GM12878 (cell line): ENCODE measurements around the gene ATXN7L1. TPM values are rescaled to one million over a fixed set of nuclear protein-coding genes. Genes with fewer than 3 reads are reported as not detected.

Source experiments
- ATAC-seq: fragments of 200-7000 bp; cut with Tn5 transposase; 3 replicates; pipeline ENCODE4 v1.9.1; 2020; ENCODE audit warnings: mild to moderate bottlenecking, moderate library complexity
- BruUV-seq: library from RNA; stranded (reverse); fragments of 400-500 nt; replicated peaks from 2 replicates; lab custom pipeline; 2021; lab: Mats Ljungman, UMichigan
- CTCF ChIA-PET: fragments of 300-600 bp; sonication (Branson Sonifier 250); formaldehyde crosslinking; extraction: SDS; loops from one replicate; lab custom pipeline; 2021; ENCODE audit warnings: inconsistent platforms; lab: Yijun Ruan, JAX
- POLR2A ChIA-PET: fragments of 350-600 bp; formaldehyde crosslinking; extraction: SDS; loops from one replicate; lab custom pipeline; 2021; ENCODE audit warnings: inconsistent platforms; lab: Charles Lee
- RAD21 ChIA-PET: fragments of 300-600 bp; sonication (Branson Sonifier 250); formaldehyde crosslinking; loops from one replicate; lab custom pipeline; 2023; ENCODE audit warnings: antibody characterized with exemption; ENCODE audit not compliant: unreplicated experiment; lab: Charles Lee
- SMC1A ChIA-PET: fragments of 300-600 bp; sonication (Branson Sonifier 250); formaldehyde crosslinking; loops from one replicate; lab custom pipeline; 2023; ENCODE audit not compliant: unreplicated experiment, uncharacterized antibody; lab: Charles Lee
- DNase-seq: peaks from one replicate; pipeline ENCODE4 v3.0.0-alpha.2; 2011; ENCODE audit warnings: low read depth, low spot score
- FAIRE-seq: peaks from 3 replicates; lab custom pipeline; 2011; peaks lifted over from hg19 to GRCh38; lab: Jason Lieb, UNC
- H2AFZ ChIP-seq: 2 replicates; pipeline ENCODE4 v1.6.0; 2011; ENCODE audit warnings: low read depth, low read length, control low read depth; ENCODE audit not compliant: control insufficient read depth
- H3K27ac ChIP-seq: 2 replicates; pipeline ENCODE4 v1.5.1; 2011; ENCODE audit warnings: control low read depth; ENCODE audit not compliant: control insufficient read depth, insufficient read depth
- H3K27me3 ChIP-seq, 2 experiments: replicated peaks in 1 of 2; 2 replicates each; pipeline versions ENCODE4 v1.6.0 to v1.6.1; 2011; ENCODE audit warnings: low read length in 1 of 2; ENCODE audit not compliant: control insufficient read depth in 2 of 2, insufficient read depth in 2 of 2
- H3K36me3 ChIP-seq, 2 experiments: 2 replicates each; pipeline ENCODE4 v1.5.1; 2011; ENCODE audit warnings: low read length in 1 of 2; ENCODE audit not compliant: control insufficient read depth in 2 of 2, insufficient read depth in 2 of 2
- H3K4me1 ChIP-seq: 2 replicates; pipeline ENCODE4 v1.6.1; 2011; ENCODE audit warnings: mild to moderate bottlenecking, low read length, moderate library complexity, mixed read lengths; ENCODE audit not compliant: control insufficient read depth, insufficient read depth
- H3K4me2 ChIP-seq: 2 replicates; pipeline ENCODE4 v1.6.0; 2011; ENCODE audit warnings: control low read depth; ENCODE audit not compliant: control insufficient read depth, insufficient read depth
- H3K4me3 ChIP-seq: fragments of 200-600 bp; sonication (generic); 2 replicates; pipeline ENCODE4 v1.5.1; 2016
- H3K79me2 ChIP-seq: 2 replicates; pipeline ENCODE4 v1.6.0; 2011; ENCODE audit warnings: low read length; ENCODE audit not compliant: control insufficient read depth, insufficient read depth
- H3K9ac ChIP-seq: 2 replicates; pipeline ENCODE4 v1.8.0; 2011; ENCODE audit warnings: low read length, control low read depth, mixed read lengths; ENCODE audit not compliant: control insufficient read depth, insufficient read depth
- H3K9me3 ChIP-seq: replicated peaks from 3 replicates; pipeline ENCODE4 v1.5.1; 2011; ENCODE audit warnings: mild to moderate bottlenecking, low read length; ENCODE audit not compliant: control insufficient read depth, insufficient read depth
- H4K20me1 ChIP-seq: 2 replicates; pipeline ENCODE4 v1.6.0; 2011; ENCODE audit not compliant: control insufficient read depth, insufficient read depth
- ASH2L ChIP-seq: fragments of 300-600, 200-600 bp; sonication (generic); IDR thresholded peaks from 2 replicates; pipeline ENCODE4 v1.6.1; 2017; ENCODE audit warnings: low read depth, mild to moderate bottlenecking, borderline replicate concordance
- BACH1 ChIP-seq: fragments of 450-650 bp; IDR thresholded peaks from 2 replicates; pipeline ENCODE4 v1.6.1; 2017; ENCODE audit warnings: mild to moderate bottlenecking, borderline replicate concordance
- BHLHE40 ChIP-seq, 2 experiments: fragments of 450-650 bp in 1 of 2; IDR thresholded peaks; 2 replicates each; pipeline ENCODE4 v1.6.1; 2011 to 2017; ENCODE audit warnings: low read depth in 2 of 2, borderline replicate concordance in 1 of 2, improper control_type of control experiment in 1 of 2, low read length in 1 of 2, mild to moderate bottlenecking in 1 of 2
- ESRRA ChIP-seq: IDR thresholded peaks from 2 replicates; pipeline ENCODE4 v1.6.1; 2012; ENCODE audit warnings: mild to moderate bottlenecking, low read length, improper control_type of control experiment
- IRF3 ChIP-seq: fragments of 450-650 bp; IDR thresholded peaks from 2 replicates; pipeline ENCODE4 v1.6.1; 2014; ENCODE audit warnings: mild to moderate bottlenecking
- SREBF2 ChIP-seq: IDR thresholded peaks from 2 replicates; pipeline ENCODE4 v1.6.1; 2012; ENCODE audit warnings: mild to moderate bottlenecking, low read length
- SUZ12 ChIP-seq: fragments of 200-600 bp; sonication (generic); IDR thresholded peaks from one replicate; pipeline ENCODE4 v1.6.1; 2018; ENCODE audit warnings: antibody characterized with exemption, mild to moderate bottlenecking; ENCODE audit not compliant: unreplicated experiment
- ZNF207 ChIP-seq: fragments of 450-650 bp; IDR thresholded peaks from 2 replicates; pipeline ENCODE4 v1.6.1; 2014; ENCODE audit warnings: antibody characterized with exemption, mild to moderate bottlenecking, borderline replicate concordance
- WGBS: methylation state at CpG from one replicate; pipeline ENCODE4 v1.1.6; 2016; ENCODE audit warnings: low lambda C conversion rate; ENCODE audit not compliant: insufficient replicate concordance, insufficient coverage; ENCODE audit errors: missing lambda C conversion rate; 5-methylcytosine and 5-hydroxymethylcytosine counted together
- in situ Hi-C: fragments of 300-500 bp; cut with MboI; formaldehyde crosslinking; loops from 9 replicates; pipeline ENCODE4 v1.14.3; 2018; ENCODE audit warnings: mixed read lengths
- intact Hi-C: fragments of 100-400 bp; cut with micrococcal nuclease; formaldehyde crosslinking; loops from one replicate; pipeline ENCODE4 v1.14.2; 2022; ENCODE audit not compliant: unreplicated experiment
- polyA plus RNA-seq, 11 experiments: library from polyadenylated mRNA; depleted of rRNA in 4 of 11; unstranded in 6 of 11; stranded (reverse) in 5 of 11; fragments of >200 nt; fragmentation: Nextera tagmentation in 4 of 11; fragmentation: Illumina TruSeq in 1 of 11; extraction: Ambion mirVana in 4 of 11; extraction: Trizol in 1 of 11; gene quantifications; 1 replicate in 1 of 11; 2 replicates in 10 of 11; pipeline versions ENCODE4 v1.2.1 to v1.2.3, GENCODE V29; 2011 to 2016; ENCODE audit warnings: inconsistent platforms in 2 of 11, missing spikeins in 2 of 11, low read depth in 1 of 11
- total RNA-seq, 4 experiments: library from RNA; depleted of rRNA in 3 of 4; stranded (reverse); fragments of >200 nt in 3 of 4; fragmentation: Illumina TruSeq in 1 of 4; extraction: Trizol in 1 of 4; gene quantifications; 2 replicates each; pipeline versions ENCODE4 v1.2.1 to v1.2.3, GENCODE V29; 2013 to 2021

The ATXN7L1 gene
- total and polyA plus RNA-seq, 10 of the 15 experiments (the other 5 are each of a cell fraction or from before 2014, with no cell fraction given): 0.40 to 2.9 (median 1.2) TPM

- no peak for TF ChIP-seq ESRRA
- no peak for TF ChIP-seq BACH1
- no peak for TF ChIP-seq BHLHE40 (IDR thresholded peaks at IDR 0.05; ENCODE audit: borderline replicate concordance in 1 of 2, low read depth in 2 of 2, low read length in 1 of 2)
- no peak for TF ChIP-seq SREBF2
- no peak for TF ChIP-seq IRF3
- TF ChIP-seq ZNF207: no peak
- no peak for TF ChIP-seq SUZ12
- no peak for TF ChIP-seq ASH2L
- H3K9me3 ChIP-seq: no peaks in the 10 kb centered on the region
- ChIA-PET RAD21 (interaction anchor here (0.9 to 1.7 kb wide), 2 partner anchors 14 to 30 kb away, joined by 3 read pairs; no protein-coding TSS in a partner anchor), SMC1A (interaction anchor here (0.7 to 2.9 kb wide), 7 partner anchors 10 to 39 kb away, joined by 3 to 11 read pairs (median 5); no protein-coding TSS in a partner anchor), POLR2A (interaction anchor here (1.5 to 1.7 kb wide), 2 partner anchors 9 to 17 kb away, joined by 3 to 4 read pairs; no protein-coding TSS in a partner anchor), CTCF (interaction anchor here (0.6 to 1.7 kb wide), 6 partner anchors 12 to 39 kb away, joined by 3 to 4 read pairs (median 3); no protein-coding TSS in a partner anchor)
- WGBS: 25% methylated on average over 7 of the region's 7 CpGs
- in situ Hi-C loops (loop anchor here (10.0 kb wide), 1 partner anchor 1075 kb away; no protein-coding TSS in a partner anchor), intact Hi-C loops (no loop called here)
- peaks cover 10% of the 10 kb centered on the region; the same call in 1 of the 2 replicates for H3K4me1 ChIP-seq
- no peaks in the 10 kb centered on the region for H3K79me2 ChIP-seq
- H3K27me3 ChIP-seq: no peaks in the 10 kb centered on the region; a peak in 1 of 4 replicates
- no TSS peak for BruUV-seq
- no peak overlapping the region for H2AFZ ChIP-seq
- no peak overlapping the region for H3K27ac ChIP-seq
- no peak for ATAC-seq
- no peaks in the 10 kb centered on the region for H3K36me3 ChIP-seq
- H3K9ac ChIP-seq: no peak overlapping the region
- H4K20me1 ChIP-seq: no peaks in the 10 kb centered on the region
- FAIRE-seq: no peak
- DNase-seq: no peak
- no peak overlapping the region for H3K4me2 ChIP-seq
- H3K4me3 ChIP-seq: no peak overlapping the region
Measured at GRCh38 chr7:105799677-105800076, 76.7 kb downstream of the ATXN7L1 start.
